Measurements from ENCODE around the gene GRM6.

The GRM6 gene

GRCh38 chr5:178996156-178996555, 1.0 kb upstream of the GRM6 start (continued):
- TF ChIP-seq, protein P1, sequence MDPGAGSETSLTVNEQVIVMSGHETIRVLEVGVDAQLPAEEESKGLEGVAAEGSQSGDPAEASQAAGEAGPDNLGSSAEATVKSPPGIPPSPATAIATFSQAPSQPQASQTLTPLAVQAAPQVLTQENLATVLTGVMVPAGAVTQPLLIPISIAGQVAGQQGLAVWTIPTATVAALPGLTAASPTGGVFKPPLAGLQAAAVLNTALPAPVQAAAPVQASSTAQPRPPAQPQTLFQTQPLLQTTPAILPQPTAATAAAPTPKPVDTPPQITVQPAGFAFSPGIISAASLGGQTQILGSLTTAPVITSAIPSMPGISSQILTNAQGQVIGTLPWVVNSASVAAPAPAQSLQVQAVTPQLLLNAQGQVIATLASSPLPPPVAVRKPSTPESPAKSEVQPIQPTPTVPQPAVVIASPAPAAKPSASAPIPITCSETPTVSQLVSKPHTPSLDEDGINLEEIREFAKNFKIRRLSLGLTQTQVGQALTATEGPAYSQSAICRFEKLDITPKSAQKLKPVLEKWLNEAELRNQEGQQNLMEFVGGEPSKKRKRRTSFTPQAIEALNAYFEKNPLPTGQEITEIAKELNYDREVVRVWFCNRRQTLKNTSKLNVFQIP (CRISPR knock-in tag; IDR thresholded peaks at IDR 0.05; ENCODE audit: borderline replicate concordance, low read depth) = no peak
- no peak for TF ChIP-seq ZFP30 (CRISPR knock-in tag; IDR thresholded peaks at IDR 0.05)

DNA sequence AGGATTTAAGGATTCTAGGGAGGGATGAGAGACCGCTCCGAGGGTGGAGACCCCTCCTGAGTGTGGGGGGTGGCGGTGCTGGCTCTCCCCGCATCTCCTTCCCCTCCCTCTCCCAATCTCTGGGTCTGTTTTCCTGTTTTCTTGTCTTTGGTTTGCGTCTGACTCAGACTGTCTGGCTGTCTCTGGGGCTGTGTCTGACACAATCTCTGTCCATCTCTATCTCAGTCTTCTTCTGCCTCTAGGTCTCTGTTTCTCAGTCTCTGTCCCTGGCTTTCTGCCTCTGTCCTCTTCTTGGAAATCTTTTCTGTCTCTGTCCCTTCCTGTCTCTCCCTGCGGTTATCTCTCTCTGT, 196 bp upstream of the GRM6 start:
- no peak for ATAC-seq
- TF ChIP-seq ZNF70 (CRISPR knock-in tag; IDR thresholded peaks at IDR 0.05) = no peak
- TF ChIP-seq TOX (CRISPR knock-in tag; IDR thresholded peaks at IDR 0.05; ENCODE audit: borderline replicate concordance) = no peak
- TF ChIP-seq PPARA (CRISPR knock-in tag; IDR thresholded peaks at IDR 0.05; ENCODE audit: borderline replicate concordance) = no peak
- TF ChIP-seq ZFP30 (CRISPR knock-in tag; IDR thresholded peaks at IDR 0.05) = no peak
- no peak for TF ChIP-seq ZNF8 (CRISPR knock-in tag; IDR thresholded peaks at IDR 0.05)
- TF ChIP-seq, protein P2, sequence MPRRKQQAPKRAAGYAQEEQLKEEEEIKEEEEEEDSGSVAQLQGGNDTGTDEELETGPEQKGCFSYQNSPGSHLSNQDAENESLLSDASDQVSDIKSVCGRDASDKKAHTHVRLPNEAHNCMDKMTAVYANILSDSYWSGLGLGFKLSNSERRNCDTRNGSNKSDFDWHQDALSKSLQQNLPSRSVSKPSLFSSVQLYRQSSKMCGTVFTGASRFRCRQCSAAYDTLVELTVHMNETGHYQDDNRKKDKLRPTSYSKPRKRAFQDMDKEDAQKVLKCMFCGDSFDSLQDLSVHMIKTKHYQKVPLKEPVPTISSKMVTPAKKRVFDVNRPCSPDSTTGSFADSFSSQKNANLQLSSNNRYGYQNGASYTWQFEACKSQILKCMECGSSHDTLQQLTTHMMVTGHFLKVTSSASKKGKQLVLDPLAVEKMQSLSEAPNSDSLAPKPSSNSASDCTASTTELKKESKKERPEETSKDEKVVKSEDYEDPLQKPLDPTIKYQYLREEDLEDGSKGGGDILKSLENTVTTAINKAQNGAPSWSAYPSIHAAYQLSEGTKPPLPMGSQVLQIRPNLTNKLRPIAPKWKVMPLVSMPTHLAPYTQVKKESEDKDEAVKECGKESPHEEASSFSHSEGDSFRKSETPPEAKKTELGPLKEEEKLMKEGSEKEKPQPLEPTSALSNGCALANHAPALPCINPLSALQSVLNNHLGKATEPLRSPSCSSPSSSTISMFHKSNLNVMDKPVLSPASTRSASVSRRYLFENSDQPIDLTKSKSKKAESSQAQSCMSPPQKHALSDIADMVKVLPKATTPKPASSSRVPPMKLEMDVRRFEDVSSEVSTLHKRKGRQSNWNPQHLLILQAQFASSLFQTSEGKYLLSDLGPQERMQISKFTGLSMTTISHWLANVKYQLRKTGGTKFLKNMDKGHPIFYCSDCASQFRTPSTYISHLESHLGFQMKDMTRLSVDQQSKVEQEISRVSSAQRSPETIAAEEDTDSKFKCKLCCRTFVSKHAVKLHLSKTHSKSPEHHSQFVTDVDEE (CRISPR knock-in tag; IDR thresholded peaks at IDR 0.05) = no peak
- no peak for TF ChIP-seq SNAI2 (CRISPR knock-in tag; IDR thresholded peaks at IDR 0.05)
- TF ChIP-seq, protein P1 (CRISPR knock-in tag; IDR thresholded peaks at IDR 0.05; ENCODE audit: borderline replicate concordance, low read depth) = no peak
- no peak for TF ChIP-seq GLIS3 (CRISPR knock-in tag; IDR thresholded peaks at IDR 0.05)
- TF ChIP-seq ZFP3 (CRISPR knock-in tag; IDR thresholded peaks at IDR 0.05) = no peak
- TF ChIP-seq ISL1 (CRISPR knock-in tag; IDR thresholded peaks at IDR 0.05) = no peak
- TF ChIP-seq ZNF565 (CRISPR knock-in tag; conservative IDR thresholded peaks at IDR 0.05; ENCODE audit: low read depth) = no peak
- no peak for TF ChIP-seq OSR1 (CRISPR knock-in tag; IDR thresholded peaks at IDR 0.05)

DNA sequence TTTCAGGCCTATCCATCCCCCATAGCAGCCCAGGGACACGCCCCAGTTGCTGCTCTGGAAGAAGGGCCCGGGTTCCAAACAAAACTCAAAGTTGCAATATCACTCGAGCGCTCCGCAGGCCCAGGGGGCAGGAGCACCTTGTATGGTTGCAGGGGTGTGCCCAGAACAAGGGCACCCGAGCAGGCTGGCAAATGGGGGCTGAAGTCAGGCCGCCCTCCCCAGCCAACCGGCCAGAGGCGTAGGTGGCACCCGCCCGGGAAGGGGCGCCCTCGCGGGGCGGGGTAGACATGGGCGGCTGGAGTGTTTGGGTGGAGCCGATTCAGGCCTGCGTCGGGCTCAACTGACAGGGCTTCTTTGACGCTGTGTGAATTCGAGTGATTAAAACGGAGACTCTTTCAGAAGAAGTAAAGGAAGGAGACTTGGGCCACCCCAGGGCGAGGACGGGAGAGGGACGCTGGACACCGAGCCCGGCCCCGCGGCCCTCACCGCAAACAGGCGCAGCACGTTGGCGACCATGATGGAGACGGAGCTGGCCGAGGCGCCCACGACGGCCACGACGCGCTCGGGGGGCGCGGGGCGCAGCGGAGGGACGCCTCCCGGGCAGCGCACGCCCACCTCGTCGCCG, 1.1 kb downstream of the GRM6 start:
- no peak for ATAC-seq
- TF ChIP-seq ZC3H10 (CRISPR knock-in tag; IDR thresholded peaks at IDR 0.05) (no peak), BACH2 (CRISPR knock-in tag; IDR thresholded peaks at IDR 0.05; ENCODE audit: borderline replicate concordance) (no peak), ESRRG (CRISPR knock-in tag; IDR thresholded peaks at IDR 0.05) (no peak), ZNF8 (CRISPR knock-in tag; IDR thresholded peaks at IDR 0.05) (no peak), TOX (CRISPR knock-in tag; IDR thresholded peaks at IDR 0.05; ENCODE audit: borderline replicate concordance) (no peak), TCF4 (CRISPR knock-in tag; IDR thresholded peaks at IDR 0.05; ENCODE audit: borderline replicate concordance) (no peak), ZFP30 (CRISPR knock-in tag; IDR thresholded peaks at IDR 0.05) (no peak), ZNF70 (CRISPR knock-in tag; IDR thresholded peaks at IDR 0.05) (no peak), CSDC2 (CRISPR knock-in tag; IDR thresholded peaks at IDR 0.05) (no peak), GLIS3 (CRISPR knock-in tag; IDR thresholded peaks at IDR 0.05) (no peak), SNAI2 (CRISPR knock-in tag; IDR thresholded peaks at IDR 0.05) (no peak), ZNF565 (CRISPR knock-in tag; conservative IDR thresholded peaks at IDR 0.05; ENCODE audit: low read depth) (no peak), ZFP3 (CRISPR knock-in tag; IDR thresholded peaks at IDR 0.05) (no peak), ARNTL (CRISPR knock-in tag; IDR thresholded peaks at IDR 0.05; ENCODE audit: borderline replicate concordance, low read depth) (no peak), ISL1 (CRISPR knock-in tag; IDR thresholded peaks at IDR 0.05) (no peak), PPARA (CRISPR knock-in tag; IDR thresholded peaks at IDR 0.05; ENCODE audit: borderline replicate concordance) (no peak)
- TF ChIP-seq, protein P3, sequence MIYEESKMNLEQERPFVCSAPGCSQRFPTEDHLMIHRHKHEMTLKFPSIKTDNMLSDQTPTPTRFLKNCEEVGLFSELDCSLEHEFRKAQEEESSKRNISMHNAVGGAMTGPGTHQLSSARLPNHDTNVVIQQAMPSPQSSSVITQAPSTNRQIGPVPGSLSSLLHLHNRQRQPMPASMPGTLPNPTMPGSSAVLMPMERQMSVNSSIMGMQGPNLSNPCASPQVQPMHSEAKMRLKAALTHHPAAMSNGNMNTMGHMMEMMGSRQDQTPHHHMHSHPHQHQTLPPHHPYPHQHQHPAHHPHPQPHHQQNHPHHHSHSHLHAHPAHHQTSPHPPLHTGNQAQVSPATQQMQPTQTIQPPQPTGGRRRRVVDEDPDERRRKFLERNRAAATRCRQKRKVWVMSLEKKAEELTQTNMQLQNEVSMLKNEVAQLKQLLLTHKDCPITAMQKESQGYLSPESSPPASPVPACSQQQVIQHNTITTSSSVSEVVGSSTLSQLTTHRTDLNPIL (CRISPR knock-in tag; IDR thresholded peaks at IDR 0.05; ENCODE audit: low read depth) = no peak
- TF ChIP-seq, protein P4, sequence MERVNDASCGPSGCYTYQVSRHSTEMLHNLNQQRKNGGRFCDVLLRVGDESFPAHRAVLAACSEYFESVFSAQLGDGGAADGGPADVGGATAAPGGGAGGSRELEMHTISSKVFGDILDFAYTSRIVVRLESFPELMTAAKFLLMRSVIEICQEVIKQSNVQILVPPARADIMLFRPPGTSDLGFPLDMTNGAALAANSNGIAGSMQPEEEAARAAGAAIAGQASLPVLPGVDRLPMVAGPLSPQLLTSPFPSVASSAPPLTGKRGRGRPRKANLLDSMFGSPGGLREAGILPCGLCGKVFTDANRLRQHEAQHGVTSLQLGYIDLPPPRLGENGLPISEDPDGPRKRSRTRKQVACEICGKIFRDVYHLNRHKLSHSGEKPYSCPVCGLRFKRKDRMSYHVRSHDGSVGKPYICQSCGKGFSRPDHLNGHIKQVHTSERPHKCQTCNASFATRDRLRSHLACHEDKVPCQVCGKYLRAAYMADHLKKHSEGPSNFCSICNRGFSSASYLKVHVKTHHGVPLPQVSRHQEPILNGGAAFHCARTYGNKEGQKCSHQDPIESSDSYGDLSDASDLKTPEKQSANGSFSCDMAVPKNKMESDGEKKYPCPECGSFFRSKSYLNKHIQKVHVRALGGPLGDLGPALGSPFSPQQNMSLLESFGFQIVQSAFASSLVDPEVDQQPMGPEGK (CRISPR knock-in tag; IDR thresholded peaks at IDR 0.05; ENCODE audit: borderline replicate concordance) = no peak
- TF ChIP-seq, protein P1 (CRISPR knock-in tag; IDR thresholded peaks at IDR 0.05; ENCODE audit: borderline replicate concordance, low read depth) = no peak
- TF ChIP-seq, protein P2 (CRISPR knock-in tag; IDR thresholded peaks at IDR 0.05) = no peak
